K562 (cell line): ENCODE data around the gene HOXA9. TPM values are rescaled to one million over a fixed set of nuclear protein-coding genes. Genes with fewer than 3 reads are reported as not detected.

Source experiments
- ATAC-seq: fragments of 200-7000 bp; cut with Tn5 transposase; 3 replicates; pipeline ENCODE4 v1.9.1; 2020; ENCODE audit warnings: moderate library complexity
- BruUV-seq: library from RNA; stranded (reverse); fragments of 400-500 nt; replicated peaks from 2 replicates; lab custom pipeline; 2021; lab: Mats Ljungman, UMichigan
- CTCF ChIA-PET: fragments of 300-600 bp; formaldehyde crosslinking; extraction: SDS; loops from one replicate; lab custom pipeline; 2021; ENCODE audit warnings: low intra/inter-chr PET ratio; lab: Yijun Ruan, JAX
- POLR2A ChIA-PET: fragments of 300-600, 350-650 bp; sonication (Branson Sonifier 250); formaldehyde crosslinking; extraction: SDS; loops from one replicate; lab custom pipeline; 2021; ENCODE audit warnings: antibody characterized with exemption, inconsistent platforms; lab: Yijun Ruan, JAX
- DNase-seq, 4 experiments: peaks; one replicate each; pipeline versions ENCODE4 v3.0.0 to v3.0.0-alpha.2; 2011 to 2018; ENCODE audit warnings: low spot score in 3 of 4, mixed read lengths in 3 of 4; ENCODE audit errors: extremely low read depth in 1 of 4
- FAIRE-seq: peaks from 2 replicates; lab custom pipeline; 2011; peaks lifted over from hg19 to GRCh38; lab: Jason Lieb, UNC
- H2AFZ ChIP-seq: 2 replicates; pipeline ENCODE4 v1.6.0; 2011; ENCODE audit warnings: low read depth, low read length, control low read depth, inconsistent platforms
- H3K27ac ChIP-seq: fragments of 200-600 bp; 3 replicates; pipeline ENCODE4 v1.8.0; 2011; ENCODE audit warnings: low read depth, mild to moderate bottlenecking, control low read depth, inconsistent platforms, low read length, moderate library complexity, mixed read lengths; ENCODE audit errors: extremely low read depth
- H3K27me3 ChIP-seq, 2 experiments: fragments of 300-600 bp in 1 of 2; 2 replicates in 1 of 2; 3 replicates in 1 of 2; pipeline versions ENCODE4 v1.6.0 to v1.8.0; 2011; ENCODE audit warnings: inconsistent platforms in 2 of 2, low read length in 2 of 2, mild to moderate bottlenecking in 1 of 2, mixed read lengths in 1 of 2, moderate library complexity in 1 of 2; ENCODE audit not compliant: control insufficient read depth in 2 of 2, insufficient read depth in 2 of 2
- H3K36me3 ChIP-seq: fragments of 300-600 bp; 3 replicates; pipeline ENCODE4 v1.8.0; 2011; ENCODE audit warnings: mild to moderate bottlenecking, low read length, inconsistent platforms; ENCODE audit not compliant: control insufficient read depth, insufficient read depth
- H3K4me1 ChIP-seq, 2 experiments: fragments of 200-600 bp in 1 of 2; replicated peaks in 1 of 2; 2 replicates in 1 of 2; 3 replicates in 1 of 2; pipeline versions ENCODE4 v1.5.1 to v1.8.0; 2011; ENCODE audit warnings: inconsistent platforms in 2 of 2, low read length in 2 of 2, mild to moderate bottlenecking in 1 of 2, mixed read lengths in 1 of 2, moderate library complexity in 1 of 2; ENCODE audit not compliant: control insufficient read depth in 2 of 2, insufficient read depth in 2 of 2
- H3K4me2 ChIP-seq: 2 replicates; pipeline ENCODE4 v1.6.1; 2011; ENCODE audit warnings: low read length, control low read depth, inconsistent platforms, mixed read lengths; ENCODE audit not compliant: insufficient read depth
- H3K4me3 ChIP-seq: fragments of 200-600 bp; sonication (generic), shearing (Covaris generic); 2 replicates; pipeline ENCODE4 v1.5.1; 2016; ENCODE audit warnings: control low read depth, inconsistent platforms
- H3K79me2 ChIP-seq: fragments of 200-600 bp; 3 replicates; pipeline ENCODE4 v1.8.0; 2011; ENCODE audit warnings: low read length, inconsistent platforms; ENCODE audit not compliant: control insufficient read depth, insufficient read depth
- H3K9ac ChIP-seq, 2 experiments: 2 replicates each; pipeline versions ENCODE4 v1.6.0 to v1.6.1; 2011; ENCODE audit warnings: low read depth in 2 of 2, low read length in 2 of 2, control low read depth in 1 of 2, inconsistent platforms in 1 of 2, mild to moderate bottlenecking in 1 of 2, mixed read lengths in 1 of 2; ENCODE audit not compliant: insufficient read depth in 1 of 2
- H3K9me1 ChIP-seq: one replicate; pipeline ENCODE4 v1.6.0; 2011; ENCODE audit warnings: inconsistent platforms, mild to moderate bottlenecking, low read length, moderate library complexity; ENCODE audit not compliant: control insufficient read depth, insufficient read depth
- H3K9me3 ChIP-seq: replicated peaks from 2 replicates; pipeline ENCODE4 v1.5.1; 2011; ENCODE audit warnings: low read depth, low read length, inconsistent platforms; ENCODE audit not compliant: control insufficient read depth, insufficient read depth
- H4K20me1 ChIP-seq: replicated peaks from 2 replicates; pipeline ENCODE4 v1.6.1; 2011; ENCODE audit warnings: low read length, inconsistent platforms, mixed read lengths; ENCODE audit not compliant: control insufficient read depth, insufficient read depth
- CTBP1 ChIP-seq: fragments of 450-650 bp; IDR thresholded peaks from 2 replicates; pipeline ENCODE4 v1.6.1; 2016; ENCODE audit warnings: borderline replicate concordance
- PHF20 ChIP-seq: fragments of 450-650 bp; IDR thresholded peaks from 2 replicates; pipeline ENCODE4 v1.6.1; 2018; ENCODE audit not compliant: partially characterized antibody
- RAD21 ChIP-seq, 2 experiments: fragments of 250-450 bp in 1 of 2; fragments of 450-650 bp in 1 of 2; sonication (Bioruptor Pico) in 1 of 2; formaldehyde crosslinking in 1 of 2; IDR thresholded peaks in 1 of 2; conservative IDR thresholded peaks in 1 of 2; 2 replicates each; pipeline versions ENCODE4 v1.4.0 to v1.8.0; 2020 to 2022; ENCODE audit warnings: mild to moderate bottlenecking in 2 of 2, moderate library complexity in 1 of 2
- RCOR1 ChIP-seq, 2 experiments: IDR thresholded peaks; 2 replicates each; pipeline ENCODE4 v1.6.1; 2012; ENCODE audit warnings: low read depth in 2 of 2, low read length in 2 of 2, borderline replicate concordance in 1 of 2, improper control_type of control experiment in 1 of 2
- SMC3 ChIP-seq: conservative IDR thresholded peaks from 2 replicates; pipeline ENCODE4 v1.6.1; 2011; ENCODE audit warnings: low read depth, low read length, improper control_type of control experiment; ENCODE audit not compliant: insufficient read depth
- ZNF23 ChIP-seq: fragments of 250-450 bp; sonication (Bioruptor Pico); IDR thresholded peaks from 2 replicates; pipeline ENCODE4 v1.4.0; 2020; ENCODE audit warnings: mild to moderate bottlenecking
- ZNF707 ChIP-seq: fragments of 250-450 bp; sonication (Bioruptor Pico); conservative IDR thresholded peaks from 2 replicates; pipeline ENCODE4 v1.8.0; 2022; ENCODE audit warnings: inconsistent platforms, mild to moderate bottlenecking, moderate library complexity
- WGBS: fragments of 100-300 bp; shearing (Covaris generic); methylation state at CpG from one replicate; pipeline ENCODE4 v1.1.6; 2016; ENCODE audit warnings: low coverage, mixed read lengths; ENCODE audit not compliant: insufficient coverage; ENCODE audit errors: missing lambda C conversion rate; 5-methylcytosine and 5-hydroxymethylcytosine counted together
- in situ Hi-C: fragments of 300-500 bp; cut with MboI; formaldehyde crosslinking; loops from 4 replicates; pipeline ENCODE4 v1.15.0; 2018; ENCODE audit warnings: inconsistent platforms, mixed read lengths
- intact Hi-C: fragments of 100-400 bp; cut with micrococcal nuclease; formaldehyde crosslinking; loops from 2 replicates; pipeline ENCODE4 v1.14.2; 2022
- polyA plus RNA-seq, 8 experiments: library from polyadenylated mRNA; depleted of rRNA in 4 of 8; stranded (reverse) in 5 of 8; unstranded in 3 of 8; fragments of >200 nt; fragmentation: Nextera tagmentation in 2 of 8; fragmentation: Illumina TruSeq in 1 of 8; extraction: Ambion mirVana in 2 of 8; extraction: Trizol in 1 of 8; gene quantifications; 2 replicates each; pipeline versions ENCODE4 v1.2.1 to v1.2.3, GENCODE V29; 2011 to 2014; ENCODE audit warnings: inconsistent platforms in 1 of 8, missing spikeins in 1 of 8
- total RNA-seq, 7 experiments: library from RNA; depleted of rRNA in 6 of 7; stranded (reverse); fragments of >200 nt in 6 of 7; fragmentation: Illumina TruSeq in 2 of 7; extraction: Trizol in 2 of 7; gene quantifications; 2 replicates each; pipeline versions ENCODE4 v1.2.1 to v1.2.3, GENCODE V29; 2011 to 2021; ENCODE audit warnings: low replicate concordance in 1 of 7
- TF ChIP-seq, protein P1 (sequence below), 3 experiments: IDR thresholded peaks in 2 of 3; conservative IDR thresholded peaks in 1 of 3; 2 replicates each; pipeline ENCODE4 v1.5.1; 2011 to 2012; ENCODE audit warnings: low read length in 3 of 3, mild to moderate bottlenecking in 3 of 3, control low read depth in 2 of 3, improper control_type of control experiment in 1 of 3, inconsistent platforms in 1 of 3, low read depth in 1 of 3, mixed read lengths in 1 of 3, moderate library complexity in 1 of 3; ENCODE audit not compliant: insufficient read depth in 2 of 3
- TF ChIP-seq, protein P2 (sequence below), 2 experiments: fragments of 450-650 bp; formaldehyde crosslinking in 1 of 2; IDR thresholded peaks; 2 replicates each; pipeline versions ENCODE4 v1.4.0 to v1.6.1; 2014 to 2020; ENCODE audit warnings: mild to moderate bottlenecking in 2 of 2, borderline replicate concordance in 1 of 2, low read depth in 1 of 2

The HOXA9 gene
- total and polyA plus RNA-seq, 9 of the 15 experiments (the other 6 are each of a cell fraction or from before 2014, with no cell fraction given): not detected

DNA sequence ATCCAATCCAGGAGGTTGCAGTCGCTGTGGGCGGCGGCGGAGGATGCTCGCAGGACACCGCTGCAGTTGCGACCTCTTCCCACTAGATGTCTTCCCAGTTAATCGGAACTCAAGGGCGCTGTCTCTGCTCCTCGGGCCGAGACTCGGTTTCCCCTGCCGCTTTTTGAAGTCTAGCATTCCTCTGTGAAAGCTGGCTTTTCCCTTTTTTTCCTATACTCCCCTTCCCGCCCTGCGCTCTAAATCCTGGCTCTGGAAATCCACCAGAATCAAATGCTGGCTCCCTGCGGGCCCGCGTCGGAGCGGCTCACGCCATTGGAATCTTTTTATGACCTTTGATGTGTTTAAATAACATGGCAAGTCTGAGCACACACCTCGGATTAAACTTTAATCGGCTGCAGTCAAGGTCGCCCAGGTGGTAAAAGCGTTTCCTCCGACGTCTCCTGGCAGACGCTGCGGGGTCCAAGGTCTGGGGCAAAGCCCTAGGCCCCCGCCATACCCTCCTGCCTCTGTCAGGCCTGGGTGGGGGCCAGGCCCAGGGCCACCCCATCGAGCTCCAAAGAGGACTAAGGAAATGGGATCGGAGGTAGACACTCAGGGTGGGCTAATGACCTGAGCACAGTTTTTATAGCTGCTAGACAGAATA, 45.2 kb upstream of the HOXA9 start:
- intact Hi-C loops: loop anchor here (2.0 to 5.0 kb wide), 2 partner anchors 367 to 452 kb away; partner anchors contain the start of gene HIBADH
- Histone ChIP-seq H3K4me1 (peaks cover 0 to 15% of the 10 kb centered on the region in 2 experiments; a peak in 1 of 5 replicates), H2AFZ (no peak overlapping the region; the same call in 1 of the 2 replicates), H3K9ac (no peak overlapping the region), H3K27me3 (peaks cover 44 to 70% of the 10 kb centered on the region in 2 experiments), H3K4me3 (no peak overlapping the region), H4K20me1 (peaks cover 7% of the 10 kb centered on the region; the same call in 1 of the 2 replicates), H3K36me3 (no peaks in the 10 kb centered on the region), H3K9me3 (no peaks in the 10 kb centered on the region), H3K79me2 (no peaks in the 10 kb centered on the region), H3K27ac (no peak overlapping the region), H3K9me1 (no peaks in the 10 kb centered on the region), H3K4me2 (no peak overlapping the region)
- peak; percentile 48 to 68 (median 64) for DNase-seq
- ChIA-PET CTCF (interaction anchor here (0.6 kb wide), 1 partner anchor 14 kb away, joined by 3 read pairs; no protein-coding TSS in a partner anchor), POLR2A (interaction anchor here (0.6 to 0.7 kb wide), 2 partner anchors 32 to 216 kb away, joined by 3 read pairs; no protein-coding TSS in a partner anchor)
- peak; percentile 63 for FAIRE-seq
- WGBS: 19% methylated on average over 31 of the region's 32 CpGs
- TF ChIP-seq ZNF23: no peak
- TF ChIP-seq SMC3: peak; percentile 62
- TF ChIP-seq, protein P1, sequence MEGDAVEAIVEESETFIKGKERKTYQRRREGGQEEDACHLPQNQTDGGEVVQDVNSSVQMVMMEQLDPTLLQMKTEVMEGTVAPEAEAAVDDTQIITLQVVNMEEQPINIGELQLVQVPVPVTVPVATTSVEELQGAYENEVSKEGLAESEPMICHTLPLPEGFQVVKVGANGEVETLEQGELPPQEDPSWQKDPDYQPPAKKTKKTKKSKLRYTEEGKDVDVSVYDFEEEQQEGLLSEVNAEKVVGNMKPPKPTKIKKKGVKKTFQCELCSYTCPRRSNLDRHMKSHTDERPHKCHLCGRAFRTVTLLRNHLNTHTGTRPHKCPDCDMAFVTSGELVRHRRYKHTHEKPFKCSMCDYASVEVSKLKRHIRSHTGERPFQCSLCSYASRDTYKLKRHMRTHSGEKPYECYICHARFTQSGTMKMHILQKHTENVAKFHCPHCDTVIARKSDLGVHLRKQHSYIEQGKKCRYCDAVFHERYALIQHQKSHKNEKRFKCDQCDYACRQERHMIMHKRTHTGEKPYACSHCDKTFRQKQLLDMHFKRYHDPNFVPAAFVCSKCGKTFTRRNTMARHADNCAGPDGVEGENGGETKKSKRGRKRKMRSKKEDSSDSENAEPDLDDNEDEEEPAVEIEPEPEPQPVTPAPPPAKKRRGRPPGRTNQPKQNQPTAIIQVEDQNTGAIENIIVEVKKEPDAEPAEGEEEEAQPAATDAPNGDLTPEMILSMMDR (IDR thresholded peaks at IDR 0.05 in 2 of 3, conservative IDR thresholded peaks at IDR 0.05 in 1 of 3; ENCODE audit: insufficient read depth in 2 of 3, low read depth in 1 of 3, low read length in 3 of 3): peak; percentile 63 to 73 (median 63)
- TF ChIP-seq CTBP1: 0 out of 2 replicates have a peak, but pooled peaks have one; percentile 17
- TF ChIP-seq, protein P2, sequence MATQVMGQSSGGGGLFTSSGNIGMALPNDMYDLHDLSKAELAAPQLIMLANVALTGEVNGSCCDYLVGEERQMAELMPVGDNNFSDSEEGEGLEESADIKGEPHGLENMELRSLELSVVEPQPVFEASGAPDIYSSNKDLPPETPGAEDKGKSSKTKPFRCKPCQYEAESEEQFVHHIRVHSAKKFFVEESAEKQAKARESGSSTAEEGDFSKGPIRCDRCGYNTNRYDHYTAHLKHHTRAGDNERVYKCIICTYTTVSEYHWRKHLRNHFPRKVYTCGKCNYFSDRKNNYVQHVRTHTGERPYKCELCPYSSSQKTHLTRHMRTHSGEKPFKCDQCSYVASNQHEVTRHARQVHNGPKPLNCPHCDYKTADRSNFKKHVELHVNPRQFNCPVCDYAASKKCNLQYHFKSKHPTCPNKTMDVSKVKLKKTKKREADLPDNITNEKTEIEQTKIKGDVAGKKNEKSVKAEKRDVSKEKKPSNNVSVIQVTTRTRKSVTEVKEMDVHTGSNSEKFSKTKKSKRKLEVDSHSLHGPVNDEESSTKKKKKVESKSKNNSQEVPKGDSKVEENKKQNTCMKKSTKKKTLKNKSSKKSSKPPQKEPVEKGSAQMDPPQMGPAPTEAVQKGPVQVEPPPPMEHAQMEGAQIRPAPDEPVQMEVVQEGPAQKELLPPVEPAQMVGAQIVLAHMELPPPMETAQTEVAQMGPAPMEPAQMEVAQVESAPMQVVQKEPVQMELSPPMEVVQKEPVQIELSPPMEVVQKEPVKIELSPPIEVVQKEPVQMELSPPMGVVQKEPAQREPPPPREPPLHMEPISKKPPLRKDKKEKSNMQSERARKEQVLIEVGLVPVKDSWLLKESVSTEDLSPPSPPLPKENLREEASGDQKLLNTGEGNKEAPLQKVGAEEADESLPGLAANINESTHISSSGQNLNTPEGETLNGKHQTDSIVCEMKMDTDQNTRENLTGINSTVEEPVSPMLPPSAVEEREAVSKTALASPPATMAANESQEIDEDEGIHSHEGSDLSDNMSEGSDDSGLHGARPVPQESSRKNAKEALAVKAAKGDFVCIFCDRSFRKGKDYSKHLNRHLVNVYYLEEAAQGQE (IDR thresholded peaks at IDR 0.05; ENCODE audit: borderline replicate concordance): peak; percentile 27; the same call in 1 of the 2 replicates
- TF ChIP-seq, protein P2 (CRISPR knock-in tag; IDR thresholded peaks at IDR 0.05; ENCODE audit: low read depth): no peak
- peak; percentile 29 to 59; a peak in 3 of 4 replicates for TF ChIP-seq RAD21 (CRISPR knock-in tag; conservative IDR thresholded peaks at IDR 0.05 in 1 of 2, IDR thresholded peaks at IDR 0.05 in 1 of 2)
- TF ChIP-seq RCOR1 (IDR thresholded peaks at IDR 0.05; ENCODE audit: borderline replicate concordance in 1 of 2, low read depth in 2 of 2, low read length in 2 of 2): 0 out of 4 replicates have a peak, but pooled peaks of 1 of the 2 experiments have one; percentile 29
- TF ChIP-seq PHF20: no peak
- no peak for TF ChIP-seq ZNF707 (CRISPR knock-in tag)
- in situ Hi-C loops: no loop called here
- no TSS peak for BruUV-seq
- ATAC-seq: peak; percentile 91
